KOPT-K1 (cell line): ENCODE measurements around the gene PRSS57.
"Not testable (repeated sequence)": the region's sequence is repeated elsewhere in the genome, so short reads cannot be mapped to it uniquely, and the experiment has no call there.

ENCODE experiments used
- H3K27ac ChIP-seq: fragments of 200-600 bp; sonication (generic); 2 replicates; pipeline ENCODE4 v1.5.1; 2016; ENCODE audit warnings: antibody characterized with exemption, mild to moderate bottlenecking, low read depth, low read length; ENCODE audit not compliant: poor library complexity, severe bottlenecking
- H3K36me3 ChIP-seq: fragments of 200-600 bp; sonication (generic); 2 replicates; pipeline ENCODE4 v1.5.1; 2017; ENCODE audit warnings: antibody characterized with exemption, mild to moderate bottlenecking, low read length, moderate library complexity; ENCODE audit not compliant: insufficient read depth
- H3K9me3 ChIP-seq: fragments of 200-600 bp; sonication (generic); 2 replicates; pipeline ENCODE4 v1.5.1; 2017; ENCODE audit warnings: antibody characterized with exemption, low read length, mild to moderate bottlenecking; ENCODE audit not compliant: insufficient read depth, poor library complexity, severe bottlenecking

The PRSS57 gene

DNA sequence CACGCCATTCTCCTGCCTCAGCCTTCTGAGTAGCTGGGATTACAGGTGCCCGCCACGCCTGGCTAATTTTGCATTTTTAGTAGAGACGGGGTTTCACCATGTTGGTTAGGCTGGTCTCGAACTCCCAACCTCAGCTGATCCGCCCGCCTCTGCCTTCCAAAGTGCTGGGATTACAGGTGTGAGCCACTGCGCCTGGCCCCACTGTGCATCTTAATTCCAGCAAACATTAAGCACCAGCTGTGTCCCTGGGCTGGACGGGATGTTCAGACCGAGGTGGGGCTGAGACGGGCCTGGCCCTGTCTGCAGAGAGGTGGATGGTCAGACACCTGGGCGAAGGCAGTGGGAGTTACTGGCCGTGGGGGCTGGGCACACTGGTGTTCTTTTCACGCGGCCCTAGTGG lies 34.3 kb upstream of the PRSS57 start:
- not testable (repeated sequence) for H3K9me3 ChIP-seq, H3K36me3 ChIP-seq, H3K27ac ChIP-seq

DNA sequence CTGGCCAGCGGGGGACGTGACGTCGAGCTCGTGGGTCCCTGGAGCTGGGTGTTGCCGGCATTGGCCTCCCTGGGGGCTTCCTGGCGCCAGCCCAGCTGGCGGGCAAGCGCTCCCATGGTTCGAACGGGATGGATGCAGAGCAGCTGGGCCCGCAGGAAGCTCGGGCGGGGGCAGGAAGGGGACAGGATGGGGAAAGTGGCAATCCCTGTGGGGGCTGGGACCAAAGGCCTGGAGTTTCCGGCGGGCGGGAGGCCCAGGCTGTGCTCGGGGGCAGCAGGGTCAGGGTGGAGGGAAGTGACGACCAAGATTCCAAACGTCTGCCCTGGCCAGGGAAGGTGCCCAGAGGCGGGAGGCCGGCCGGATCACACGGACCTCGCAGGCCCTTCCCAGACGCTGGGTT lies 32.8 kb upstream of the PRSS57 start:
- Histone ChIP-seq H3K27ac (no peak overlapping the region), H3K9me3 (no peaks in the 10 kb centered on the region), H3K36me3 (no peaks in the 10 kb centered on the region)

DNA sequence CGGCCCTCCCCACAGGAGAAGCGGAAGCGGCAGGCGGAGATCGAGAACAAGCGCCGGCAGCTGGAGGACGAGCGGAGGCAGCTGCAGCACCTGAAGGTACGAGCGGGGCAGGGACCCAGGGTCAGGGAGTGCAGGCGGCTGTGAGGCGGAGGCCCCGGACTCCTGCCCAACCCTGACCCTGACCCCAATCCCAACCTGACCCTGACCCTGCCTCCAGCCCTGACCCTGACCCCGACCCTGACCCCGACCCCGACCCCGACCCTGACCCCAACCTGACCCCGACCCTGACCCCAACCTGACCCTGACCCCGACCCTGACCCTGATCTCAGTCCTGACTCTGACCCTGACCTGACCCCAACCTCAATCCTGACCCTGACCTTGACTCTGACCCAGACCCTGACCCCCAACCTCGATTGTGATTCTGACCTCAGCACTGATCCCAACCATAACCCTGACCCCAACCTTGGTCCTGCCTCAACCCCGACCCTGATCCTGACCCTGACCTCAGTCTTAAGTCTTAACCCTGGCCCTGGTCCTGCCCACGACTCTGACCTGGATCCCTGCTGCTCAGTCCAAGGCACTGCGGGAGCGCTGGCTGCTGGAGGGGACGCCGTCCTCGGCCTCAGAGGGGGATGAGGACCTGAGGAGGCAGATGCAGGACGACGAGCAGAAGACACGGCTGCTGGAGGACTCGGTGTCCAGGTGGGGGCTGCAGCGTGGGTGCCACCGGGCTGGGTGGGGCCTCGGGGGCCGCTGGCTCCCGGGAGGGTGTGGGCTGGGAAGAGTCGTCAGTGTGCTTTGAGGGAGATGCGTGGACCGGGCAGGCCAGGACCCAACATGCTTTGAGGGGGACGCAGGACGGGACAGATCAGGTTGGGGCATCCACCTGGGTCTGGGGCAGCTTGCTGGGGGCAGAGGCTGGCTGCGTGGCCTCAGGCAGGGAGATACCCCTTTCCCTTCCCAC lies 32.0 kb upstream of the PRSS57 start:
- Histone ChIP-seq H3K9me3 (no peaks in the 10 kb centered on the region), H3K27ac (no peak overlapping the region), H3K36me3 (no peaks in the 10 kb centered on the region)

DNA sequence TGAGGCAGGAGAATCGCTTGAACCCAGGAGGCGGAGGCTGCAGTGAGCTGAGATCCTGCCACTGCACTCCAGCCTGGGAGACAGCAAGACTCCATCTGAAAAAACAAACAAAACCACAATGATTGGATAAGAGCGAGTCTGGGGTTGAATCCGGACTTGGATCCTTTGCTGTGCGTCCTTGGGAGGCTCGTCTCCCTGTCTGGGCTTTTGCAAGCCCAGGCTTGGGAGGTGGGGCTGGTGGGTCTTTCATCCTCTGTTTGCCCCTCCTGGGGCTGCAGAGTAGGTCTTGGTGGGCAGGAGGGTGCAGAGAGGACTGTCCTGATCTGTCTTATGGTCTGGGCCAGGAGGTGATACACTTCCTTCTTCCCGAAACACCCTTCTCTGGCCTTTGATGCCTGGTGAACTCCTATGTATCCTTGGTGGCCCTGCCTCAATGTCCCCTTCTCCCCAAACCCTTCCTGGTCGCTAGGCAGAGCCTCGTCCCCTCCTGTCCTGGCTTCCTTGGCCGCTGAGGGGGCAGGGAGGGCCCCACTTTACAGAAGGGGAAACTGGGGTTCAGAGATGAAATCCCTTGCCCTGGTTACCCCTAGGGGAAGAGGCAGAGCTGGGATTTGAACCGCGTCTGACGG lies 30.3 kb upstream of the PRSS57 start:
- H3K36me3 ChIP-seq: no peaks in the 10 kb centered on the region
- H3K27ac ChIP-seq: no peak overlapping the region
- no peaks in the 10 kb centered on the region for H3K9me3 ChIP-seq

DNA sequence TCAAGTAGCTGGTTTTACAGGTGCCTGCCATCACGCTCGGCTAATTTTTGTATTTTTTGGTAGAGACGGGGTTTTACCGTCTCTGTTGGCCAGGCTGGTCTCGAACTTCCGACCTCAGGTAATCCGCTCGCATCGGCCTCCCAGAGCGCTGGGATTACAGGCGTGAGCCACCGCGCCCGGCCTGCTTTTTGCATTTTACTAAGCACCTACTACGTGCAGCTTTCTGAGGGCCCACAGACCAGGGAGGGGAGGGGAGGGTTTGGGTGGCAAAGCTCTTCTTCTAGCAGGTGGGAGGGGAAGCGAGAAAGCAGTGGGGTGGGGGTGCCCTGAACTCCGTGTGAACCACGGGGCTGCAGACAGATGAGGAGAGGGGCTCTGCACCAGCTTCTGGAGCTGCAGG lies 28.5 kb upstream of the PRSS57 start:
- H3K9me3 ChIP-seq: no peaks in the 10 kb centered on the region
- no peak overlapping the region for H3K27ac ChIP-seq
- H3K36me3 ChIP-seq: no peaks in the 10 kb centered on the region

DNA sequence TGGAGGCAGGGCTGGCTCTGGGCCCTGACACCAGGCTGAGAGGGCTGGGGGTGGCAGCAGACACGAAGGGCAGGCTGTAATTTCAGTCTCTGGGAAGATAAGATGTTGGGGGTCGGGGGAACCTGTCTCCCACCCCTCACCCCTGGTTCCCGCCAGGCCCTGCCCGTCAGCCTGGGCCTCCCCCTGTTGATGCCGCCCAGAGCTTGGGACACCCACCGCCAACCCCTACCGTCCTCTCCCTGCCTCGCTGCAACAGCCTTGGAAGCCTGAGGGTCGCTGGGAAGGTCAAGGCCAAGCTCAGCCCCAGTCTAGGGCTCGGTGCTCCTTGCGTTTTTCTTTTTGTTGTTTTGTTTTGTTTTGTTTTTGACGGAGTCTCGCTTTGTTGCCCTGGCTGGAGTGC lies 28.0 kb upstream of the PRSS57 start:
- H3K9me3 ChIP-seq: no peaks in the 10 kb centered on the region
- H3K27ac ChIP-seq: no peak overlapping the region
- no peaks in the 10 kb centered on the region for H3K36me3 ChIP-seq

DNA sequence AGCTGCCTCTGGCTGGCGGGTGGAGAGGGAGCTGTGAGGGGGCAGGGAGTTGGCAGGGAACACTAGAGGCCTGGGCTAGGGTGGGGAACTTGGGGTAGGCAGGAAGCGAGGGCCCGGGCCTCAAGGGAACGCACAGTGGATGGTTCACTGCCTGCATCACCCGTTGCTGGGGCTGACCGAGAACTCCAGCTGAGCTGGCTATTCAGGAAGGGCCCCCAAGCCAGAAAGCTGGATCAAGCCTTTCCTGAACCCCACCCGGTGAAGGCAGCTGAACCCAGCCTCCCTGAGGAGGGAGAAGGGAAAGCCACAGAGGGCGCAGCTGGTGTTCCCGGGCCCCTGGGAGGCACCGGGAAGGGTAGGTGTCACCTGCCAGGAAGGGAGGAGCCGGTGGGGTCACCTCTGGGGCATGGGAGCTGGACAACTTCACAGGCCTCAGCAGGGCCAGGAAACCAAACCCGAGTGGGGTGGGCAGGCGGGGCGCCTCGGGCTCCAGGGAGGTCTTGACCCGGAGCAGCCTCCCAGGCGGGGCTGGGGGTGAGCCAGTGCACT lies 27.4 kb upstream of the PRSS57 start:
- Histone ChIP-seq H3K9me3 (no peaks in the 10 kb centered on the region), H3K27ac (no peak overlapping the region), H3K36me3 (no peaks in the 10 kb centered on the region)

DNA sequence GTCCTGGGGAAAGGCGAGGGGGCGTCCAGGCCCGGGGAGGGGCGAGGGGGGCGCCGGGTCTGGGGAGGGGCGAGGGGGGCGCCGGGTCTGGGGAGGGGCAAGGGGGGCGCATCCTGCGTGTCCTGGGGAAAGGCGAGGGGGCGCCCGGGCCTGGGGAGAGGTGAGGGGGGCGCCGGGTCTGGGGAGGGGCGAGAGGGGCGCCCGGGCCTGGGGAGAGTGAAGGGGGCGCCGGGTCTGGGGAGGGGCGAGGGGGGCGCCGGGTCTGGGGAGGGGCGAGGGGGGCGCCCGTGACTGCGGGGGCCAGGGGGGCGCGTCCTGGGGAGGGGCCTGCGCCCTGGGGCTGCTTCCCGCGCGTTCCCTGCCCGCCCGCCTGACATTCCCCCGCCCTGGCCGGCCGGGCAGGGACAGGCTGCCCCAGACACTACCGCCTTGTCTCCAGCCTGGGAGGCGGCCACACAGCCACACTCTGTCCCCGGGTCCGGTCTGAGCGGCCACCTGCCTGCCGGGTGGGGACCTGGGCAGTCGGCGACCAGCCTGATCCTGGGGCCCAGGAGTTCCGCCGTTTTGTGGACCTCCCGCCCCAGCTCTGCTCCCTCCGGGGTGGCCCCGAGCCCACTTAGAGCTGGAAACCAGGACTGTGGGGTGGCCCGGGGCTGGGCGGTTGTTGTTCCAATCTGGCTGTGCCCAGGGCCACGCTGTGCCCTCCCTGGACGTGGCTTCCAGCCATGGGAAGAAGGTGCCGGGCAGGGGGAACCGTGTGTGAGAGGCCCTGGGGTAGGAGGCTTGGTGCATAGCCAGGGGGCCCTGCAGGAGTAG lies 25.3 kb upstream of the PRSS57 start:
- Histone ChIP-seq H3K36me3 (no peaks in the 10 kb centered on the region), H3K27ac (no peak overlapping the region)

DNA sequence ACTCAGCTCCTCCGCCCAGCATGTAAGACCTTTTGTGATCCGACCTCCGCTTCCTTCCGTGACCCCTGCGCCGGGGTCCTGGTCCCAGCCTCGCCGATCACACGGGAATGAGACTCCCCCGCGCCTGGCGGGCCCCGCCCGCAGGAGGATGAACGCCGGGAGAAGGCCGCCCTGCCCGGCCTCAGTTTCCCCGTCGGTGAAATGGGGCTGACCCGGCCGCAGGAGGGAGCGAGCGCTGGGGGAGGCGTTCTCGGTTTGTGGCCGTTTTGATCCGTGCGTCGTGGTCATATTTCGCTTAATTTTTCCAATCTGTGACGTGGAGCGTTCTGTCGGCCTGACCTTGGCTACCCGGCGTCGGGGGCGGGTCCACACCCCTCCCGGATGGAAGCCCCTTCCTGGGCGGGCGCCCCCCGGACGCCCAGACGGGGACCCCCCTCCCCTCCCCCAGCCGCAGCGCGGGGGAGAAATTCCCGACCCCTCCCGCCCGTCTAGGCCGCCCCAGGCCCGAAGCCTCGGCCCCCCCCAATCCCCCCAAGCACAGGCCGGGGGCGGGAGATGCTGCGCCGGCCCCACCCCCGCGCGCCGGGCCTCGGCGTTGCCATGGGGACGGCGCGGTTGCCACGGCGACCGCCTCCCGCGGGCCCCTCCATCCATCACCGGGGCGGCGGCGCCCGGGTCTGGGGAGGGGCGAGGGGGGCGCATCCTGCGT lies 24.5 kb upstream of the PRSS57 start:
- Histone ChIP-seq H3K27ac (no peak overlapping the region), H3K36me3 (no peaks in the 10 kb centered on the region), H3K9me3 (peaks cover 8% of the 10 kb centered on the region)

More for the DNA sequence above, 25.3 kb upstream of the PRSS57 start:
- peaks cover 2% of the 10 kb centered on the region for H3K9me3 ChIP-seq

DNA sequence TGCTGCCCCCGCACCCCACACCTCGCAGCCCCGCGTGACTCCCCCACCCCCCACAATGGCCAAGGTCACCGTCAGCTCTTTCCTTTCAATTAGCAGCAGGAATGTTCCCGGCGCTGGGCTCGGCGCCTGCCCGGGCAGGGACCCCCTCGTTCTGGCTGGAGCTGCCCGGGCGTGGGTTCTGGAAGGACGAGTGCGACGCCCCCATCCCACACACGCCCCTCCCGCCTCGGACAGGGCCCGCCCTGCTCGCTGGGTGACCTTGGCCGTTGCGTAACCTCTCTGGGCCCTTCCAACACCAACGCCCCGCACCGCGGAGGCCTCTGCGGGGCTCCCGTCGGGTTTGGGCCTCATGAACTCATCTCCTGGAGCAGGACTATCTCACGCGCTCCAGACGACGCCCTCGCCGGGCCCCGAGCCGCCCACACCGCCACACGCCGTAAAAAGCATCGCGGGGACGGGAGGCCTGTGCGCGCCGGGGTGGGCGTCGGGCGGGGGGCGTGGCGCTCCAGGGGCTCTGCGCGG lies 23.8 kb upstream of the PRSS57 start:
- H3K9me3 ChIP-seq: peaks cover 8% of the 10 kb centered on the region
- H3K27ac ChIP-seq: no peak overlapping the region

DNA sequence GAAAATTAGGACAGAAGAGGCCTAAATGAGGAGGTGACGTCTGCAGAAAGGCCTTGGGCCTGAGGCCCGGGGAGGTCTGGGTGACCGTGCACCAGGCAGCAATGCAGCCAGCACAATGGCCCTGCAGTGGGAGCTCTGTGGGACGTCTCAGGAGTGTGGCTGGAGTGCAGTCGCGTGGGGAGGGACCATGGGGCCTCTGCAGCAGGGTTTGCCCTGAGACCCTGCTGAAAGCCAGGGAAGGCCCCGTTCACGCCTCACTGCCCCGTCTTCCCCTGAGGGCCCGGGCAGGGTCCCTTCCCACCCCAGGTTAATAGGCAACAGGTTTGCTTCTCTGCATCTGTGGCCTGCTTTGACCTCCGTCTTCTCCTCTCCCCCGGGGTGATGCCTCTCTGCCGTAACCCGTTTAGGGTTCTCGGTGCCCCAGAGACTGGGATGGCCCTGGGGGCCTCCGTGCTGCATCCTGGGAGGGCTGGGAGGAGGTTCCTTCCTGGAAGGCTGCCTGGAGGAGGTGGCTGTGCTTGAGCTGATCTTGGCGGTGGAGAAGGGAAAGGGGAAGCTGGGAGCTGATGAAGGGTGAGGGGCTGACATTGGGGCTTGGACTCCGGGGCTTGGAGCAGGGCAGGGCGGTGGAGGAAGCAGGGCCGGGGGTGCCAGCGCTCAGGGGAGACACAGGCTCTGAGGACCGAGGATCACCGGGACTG lies 23.1 kb upstream of the PRSS57 start:
- Histone ChIP-seq H3K36me3 (no peaks in the 10 kb centered on the region), H3K27ac (no peak overlapping the region), H3K9me3 (peaks cover 8% of the 10 kb centered on the region)

More for the DNA sequence above, 23.8 kb upstream of the PRSS57 start:
- H3K36me3 ChIP-seq: no peaks in the 10 kb centered on the region

DNA sequence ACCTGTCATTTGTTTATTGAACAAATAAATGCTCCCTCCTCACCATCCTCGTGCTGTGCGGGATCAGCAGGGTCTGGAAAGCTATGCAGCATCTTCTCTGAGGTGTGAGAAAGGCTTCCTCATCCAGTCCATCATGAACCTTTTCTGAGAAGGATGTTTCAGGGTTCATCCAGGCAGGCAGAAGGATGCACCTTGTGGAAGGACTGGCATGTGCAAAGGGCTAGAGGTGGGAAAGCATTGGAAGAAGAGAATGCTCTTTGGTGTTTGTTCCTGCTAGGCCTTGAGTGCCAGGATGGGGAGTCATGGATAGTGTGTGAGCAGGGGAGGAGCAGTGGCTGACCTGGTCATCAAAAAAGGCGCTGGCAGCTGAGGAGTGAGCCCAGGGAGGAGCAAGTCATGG lies 20.1 kb upstream of the PRSS57 start:
- Histone ChIP-seq H3K9me3 (peaks cover 8% of the 10 kb centered on the region), H3K27ac (no peak overlapping the region), H3K36me3 (no peaks in the 10 kb centered on the region)

DNA sequence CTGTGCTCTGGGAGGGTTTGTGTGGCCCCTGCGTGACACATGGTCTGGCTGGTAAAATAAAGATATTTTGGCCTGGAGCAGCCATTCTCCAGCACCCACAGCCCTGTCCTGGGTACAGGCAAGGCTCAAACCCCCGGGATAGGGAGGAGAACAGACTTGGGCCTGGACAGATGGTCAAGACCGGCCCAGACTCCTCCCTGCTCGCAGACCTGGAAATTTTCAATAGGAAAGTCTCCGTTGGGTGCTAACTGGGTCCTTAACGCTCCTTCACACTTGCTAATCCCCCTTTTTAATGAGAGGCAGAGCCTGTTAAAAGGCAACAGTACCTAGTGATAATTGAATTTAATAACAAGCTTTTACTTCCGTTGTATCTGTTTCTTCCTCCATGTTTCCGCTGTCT lies 16.0 kb upstream of the PRSS57 start:
- Histone ChIP-seq H3K27ac (no peak overlapping the region), H3K36me3 (no peaks in the 10 kb centered on the region), H3K9me3 (peaks cover 16% of the 10 kb centered on the region)

DNA sequence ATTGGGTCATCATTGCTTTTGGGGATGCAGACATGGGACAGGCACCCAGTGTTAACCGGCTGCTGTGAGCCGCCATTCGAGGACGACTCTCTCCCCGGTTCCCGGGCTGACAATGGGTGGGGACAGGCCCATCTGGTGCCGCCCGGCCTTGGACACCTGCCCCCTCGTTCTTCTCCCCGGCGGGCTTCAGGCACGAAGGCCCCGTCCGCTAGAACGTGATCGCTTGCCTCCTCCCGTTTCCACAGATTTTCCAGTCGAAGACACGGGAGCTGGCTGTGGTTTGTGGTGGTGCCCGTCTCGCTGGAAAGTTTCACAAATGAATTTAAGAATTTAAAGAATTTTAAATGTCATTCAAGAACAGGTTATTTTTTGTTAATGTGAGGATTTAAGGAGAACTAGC lies 15.5 kb upstream of the PRSS57 start:
- Histone ChIP-seq H3K9me3 (peaks cover 16% of the 10 kb centered on the region), H3K36me3 (no peaks in the 10 kb centered on the region), H3K27ac (no peak overlapping the region)
